ENCODE data around the gene OSBPL5.

The OSBPL5 gene

GRCh38 chr11:3099178-3099577 lies 65.9 kb downstream of the OSBPL5 start:
- Histone ChIP-seq H3K36me3 (ENCODE audit: control insufficient read depth, insufficient read depth, low read length) (no peaks in the 10 kb centered on the region), H3K27me3 (ENCODE audit: control insufficient read depth, insufficient read depth, low read length) (no peaks in the 10 kb centered on the region), H3K4me3 (ENCODE audit: low read depth, low read length) (no peak overlapping the region), H3K9me3 (ENCODE audit: control insufficient read depth, insufficient read depth, low read depth, low read length) (no peaks in the 10 kb centered on the region), H3K4me1 (ENCODE audit: control insufficient read depth, insufficient read depth, low read length) (peaks cover 3% of the 10 kb centered on the region; the same call in 1 of the 2 replicates), H3K27ac (ENCODE audit: low read depth, low read length) (no peak overlapping the region), H3K9ac (ENCODE audit: low read length) (no peak overlapping the region)

- no peaks in the 10 kb centered on the region for H3K36me3 ChIP-seq (ENCODE audit: control insufficient read depth, insufficient read depth, low read length)
- no peak overlapping the region for H3K9ac ChIP-seq (ENCODE audit: low read length)
- no peak overlapping the region for H3K4me3 ChIP-seq (ENCODE audit: low read depth, low read length)
- H3K9me3 ChIP-seq (ENCODE audit: control insufficient read depth, insufficient read depth, low read depth, low read length), result no peaks in the 10 kb centered on the region
- H3K4me1 ChIP-seq (ENCODE audit: control insufficient read depth, insufficient read depth, low read length), result peaks cover 5% of the 10 kb centered on the region
- no peak overlapping the region for H3K27ac ChIP-seq (ENCODE audit: low read depth, low read length)
- no peaks in the 10 kb centered on the region for H3K27me3 ChIP-seq (ENCODE audit: control insufficient read depth, insufficient read depth, low read length)
Measured at GRCh38 chr11:3096909-3097530, 68.1 kb downstream of the OSBPL5 start.

GRCh38 chr11:3095712-3096361 lies 69.3 kb downstream of the OSBPL5 start:
- H3K9me3 ChIP-seq (ENCODE audit: control insufficient read depth, insufficient read depth, low read depth, low read length), result no peaks in the 10 kb centered on the region
- no peak overlapping the region for H3K4me3 ChIP-seq (ENCODE audit: low read depth, low read length)
- no peak overlapping the region for H3K9ac ChIP-seq (ENCODE audit: low read length)
- peaks cover 7% of the 10 kb centered on the region for H3K4me1 ChIP-seq (ENCODE audit: control insufficient read depth, insufficient read depth, low read length)
- H3K27ac ChIP-seq (ENCODE audit: low read depth, low read length), result no peak overlapping the region
- no peaks in the 10 kb centered on the region for H3K27me3 ChIP-seq (ENCODE audit: control insufficient read depth, insufficient read depth, low read length)
- no peaks in the 10 kb centered on the region for H3K36me3 ChIP-seq (ENCODE audit: control insufficient read depth, insufficient read depth, low read length)

- Histone ChIP-seq H3K9ac (ENCODE audit: low read length) (no peak overlapping the region), H3K4me3 (ENCODE audit: low read depth, low read length) (no peak overlapping the region), H3K27me3 (ENCODE audit: control insufficient read depth, insufficient read depth, low read length) (no peaks in the 10 kb centered on the region), H3K4me1 (ENCODE audit: control insufficient read depth, insufficient read depth, low read length) (peaks cover 7% of the 10 kb centered on the region), H3K27ac (ENCODE audit: low read depth, low read length) (no peak overlapping the region), H3K36me3 (ENCODE audit: control insufficient read depth, insufficient read depth, low read length) (no peaks in the 10 kb centered on the region), H3K9me3 (ENCODE audit: control insufficient read depth, insufficient read depth, low read depth, low read length) (no peaks in the 10 kb centered on the region)
Measured at GRCh38 chr11:3094223-3094824, 70.8 kb downstream of the OSBPL5 start.

- Histone ChIP-seq H3K27ac (ENCODE audit: low read depth, low read length) (no peak overlapping the region), H3K36me3 (ENCODE audit: control insufficient read depth, insufficient read depth, low read length) (no peaks in the 10 kb centered on the region), H3K27me3 (ENCODE audit: control insufficient read depth, insufficient read depth, low read length) (no peaks in the 10 kb centered on the region), H3K4me3 (ENCODE audit: low read depth, low read length) (no peak overlapping the region), H3K9me3 (ENCODE audit: control insufficient read depth, insufficient read depth, low read depth, low read length) (no peaks in the 10 kb centered on the region), H3K4me1 (ENCODE audit: control insufficient read depth, insufficient read depth, low read length) (peaks cover 7% of the 10 kb centered on the region), H3K9ac (ENCODE audit: low read length) (no peak overlapping the region)
Measured at GRCh38 chr11:3093281-3094191, 71.6 kb downstream of the OSBPL5 start.

- Histone ChIP-seq H3K27ac (ENCODE audit: low read depth, low read length) (no peak overlapping the region), H3K27me3 (ENCODE audit: control insufficient read depth, insufficient read depth, low read length) (no peaks in the 10 kb centered on the region), H3K4me3 (ENCODE audit: low read depth, low read length) (no peak overlapping the region), H3K36me3 (ENCODE audit: control insufficient read depth, insufficient read depth, low read length) (no peaks in the 10 kb centered on the region), H3K9ac (ENCODE audit: low read length) (no peak overlapping the region), H3K9me3 (ENCODE audit: control insufficient read depth, insufficient read depth, low read depth, low read length) (no peaks in the 10 kb centered on the region), H3K4me1 (ENCODE audit: control insufficient read depth, insufficient read depth, low read length) (peaks cover 7% of the 10 kb centered on the region)
Measured at GRCh38 chr11:3092603-3093141, 72.4 kb downstream of the OSBPL5 start.

- H3K27me3 ChIP-seq (ENCODE audit: control insufficient read depth, insufficient read depth, low read length), result no peaks in the 10 kb centered on the region
- no peak overlapping the region for H3K9ac ChIP-seq (ENCODE audit: low read length)
- no peaks in the 10 kb centered on the region for H3K9me3 ChIP-seq (ENCODE audit: control insufficient read depth, insufficient read depth, low read depth, low read length)
- no peak overlapping the region for H3K4me3 ChIP-seq (ENCODE audit: low read depth, low read length)
- H3K27ac ChIP-seq (ENCODE audit: low read depth, low read length), result no peak overlapping the region
- H3K4me1 ChIP-seq (ENCODE audit: control insufficient read depth, insufficient read depth, low read length), result peaks cover 7% of the 10 kb centered on the region
- no peaks in the 10 kb centered on the region for H3K36me3 ChIP-seq (ENCODE audit: control insufficient read depth, insufficient read depth, low read length)
Measured at GRCh38 chr11:3091846-3092602, 73.1 kb downstream of the OSBPL5 start.

GRCh38 chr11:3091081-3091845 lies 73.8 kb downstream of the OSBPL5 start:
- Histone ChIP-seq H3K4me3 (ENCODE audit: low read depth, low read length) (no peak overlapping the region), H3K27me3 (ENCODE audit: control insufficient read depth, insufficient read depth, low read length) (no peaks in the 10 kb centered on the region), H3K9me3 (ENCODE audit: control insufficient read depth, insufficient read depth, low read depth, low read length) (no peaks in the 10 kb centered on the region)

GRCh38 chr11:3090096-3090901 lies 74.8 kb downstream of the OSBPL5 start:
- Histone ChIP-seq H3K4me1 (ENCODE audit: control insufficient read depth, insufficient read depth, low read length) (peaks cover 4% of the 10 kb centered on the region), H3K27ac (ENCODE audit: low read depth, low read length) (no peak overlapping the region), H3K27me3 (ENCODE audit: control insufficient read depth, insufficient read depth, low read length) (no peaks in the 10 kb centered on the region; the same call in 1 of the 2 replicates), H3K9me3 (ENCODE audit: control insufficient read depth, insufficient read depth, low read depth, low read length) (no peaks in the 10 kb centered on the region), H3K9ac (ENCODE audit: low read length) (no peak overlapping the region), H3K36me3 (ENCODE audit: control insufficient read depth, insufficient read depth, low read length) (no peaks in the 10 kb centered on the region), H3K4me3 (ENCODE audit: low read depth, low read length) (no peak overlapping the region)

More at GRCh38 chr11:3091081-3091845, 73.8 kb downstream of the OSBPL5 start:
- no peaks in the 10 kb centered on the region for H3K36me3 ChIP-seq (ENCODE audit: control insufficient read depth, insufficient read depth, low read length)
- peaks cover 7% of the 10 kb centered on the region for H3K4me1 ChIP-seq (ENCODE audit: control insufficient read depth, insufficient read depth, low read length)
- no peak overlapping the region for H3K9ac ChIP-seq (ENCODE audit: low read length)
- H3K27ac ChIP-seq (ENCODE audit: low read depth, low read length), result no peak overlapping the region

All from HUES6 (cell line).